Keratinocyte (primary cell): ENCODE data around the gene MYADM.

Source experiments
- EZH2 ChIP-seq: IDR thresholded peaks from one replicate; pipeline ENCODE4 v1.6.1; 2012; ENCODE audit warnings: inconsistent platforms, mild to moderate bottlenecking, low read length, moderate library complexity
- TF ChIP-seq, protein P1 (sequence below), 3 experiments: IDR thresholded peaks in 1 of 3; conservative IDR thresholded peaks in 1 of 3; optimal IDR thresholded peaks in 1 of 3; 2 replicates in 2 of 3; 3 replicates in 1 of 3; pipeline versions ENCODE3 to v1.5.1; 2011; ENCODE audit warnings: low read length in 3 of 3, mild to moderate bottlenecking in 3 of 3, moderate library complexity in 2 of 3, control low read depth in 1 of 3, inconsistent platforms in 1 of 3; ENCODE audit not compliant: insufficient read depth in 2 of 3; ENCODE audit errors: extremely low read depth in 1 of 3

GRCh38 chr19:53877361-53877766 lies 9.7 kb downstream of the MYADM start:
- TF ChIP-seq, protein P1, sequence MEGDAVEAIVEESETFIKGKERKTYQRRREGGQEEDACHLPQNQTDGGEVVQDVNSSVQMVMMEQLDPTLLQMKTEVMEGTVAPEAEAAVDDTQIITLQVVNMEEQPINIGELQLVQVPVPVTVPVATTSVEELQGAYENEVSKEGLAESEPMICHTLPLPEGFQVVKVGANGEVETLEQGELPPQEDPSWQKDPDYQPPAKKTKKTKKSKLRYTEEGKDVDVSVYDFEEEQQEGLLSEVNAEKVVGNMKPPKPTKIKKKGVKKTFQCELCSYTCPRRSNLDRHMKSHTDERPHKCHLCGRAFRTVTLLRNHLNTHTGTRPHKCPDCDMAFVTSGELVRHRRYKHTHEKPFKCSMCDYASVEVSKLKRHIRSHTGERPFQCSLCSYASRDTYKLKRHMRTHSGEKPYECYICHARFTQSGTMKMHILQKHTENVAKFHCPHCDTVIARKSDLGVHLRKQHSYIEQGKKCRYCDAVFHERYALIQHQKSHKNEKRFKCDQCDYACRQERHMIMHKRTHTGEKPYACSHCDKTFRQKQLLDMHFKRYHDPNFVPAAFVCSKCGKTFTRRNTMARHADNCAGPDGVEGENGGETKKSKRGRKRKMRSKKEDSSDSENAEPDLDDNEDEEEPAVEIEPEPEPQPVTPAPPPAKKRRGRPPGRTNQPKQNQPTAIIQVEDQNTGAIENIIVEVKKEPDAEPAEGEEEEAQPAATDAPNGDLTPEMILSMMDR (optimal IDR thresholded peaks at IDR 0.05 in 1 of 3, IDR thresholded peaks at IDR 0.05 in 1 of 3, conservative IDR thresholded peaks at IDR 0.05 in 1 of 3; ENCODE audit: extremely low read depth in 1 of 3, insufficient read depth in 2 of 3, low read length in 3 of 3) = no peak
- TF ChIP-seq EZH2 = no peak
